Progenitor cell of endocrine pancreas (in vitro differentiated cells): ENCODE data around the gene TEDC1. TPM values are rescaled to one million over a fixed set of nuclear protein-coding genes. Genes with fewer than 3 reads are reported as not detected.
A peak's percentile ranks its signal among the peaks of the same experiment; 100 is the strongest.

Source experiments
- DNase-seq: peaks from one replicate; pipeline ENCODE4 v3.0.0; 2021; ENCODE audit warnings: low spot score; ENCODE audit not compliant: unreplicated experiment
- H3K27ac Mint-ChIP-seq: 2 replicates; pipeline ENCODE4 v1.8.0; 2021; ENCODE audit warnings: mild to moderate bottlenecking, moderate library complexity, mixed read lengths
- H3K27me3 Mint-ChIP-seq: 2 replicates; pipeline ENCODE4 v1.8.0; 2021; ENCODE audit warnings: mixed read lengths
- H3K36me3 Mint-ChIP-seq: 2 replicates; pipeline ENCODE4 v1.8.0; 2022; ENCODE audit warnings: mixed read lengths; ENCODE audit not compliant: insufficient read depth
- H3K4me1 Mint-ChIP-seq: 2 replicates; pipeline ENCODE4 v1.8.0; 2021; ENCODE audit warnings: low read depth, mixed read lengths
- H3K4me3 Mint-ChIP-seq: 2 replicates; pipeline ENCODE4 v1.8.0; 2021; ENCODE audit warnings: low read depth, mild to moderate bottlenecking, moderate library complexity, mixed read lengths
- H3K9me3 Mint-ChIP-seq: 2 replicates; pipeline ENCODE4 v1.8.0; 2021; ENCODE audit warnings: low read depth, mixed read lengths
- CTCF ChIP-seq: fragments of 200-600 bp; sonication (generic); IDR thresholded peaks from one replicate; pipeline ENCODE4 v1.5.0; 2021; ENCODE audit warnings: antibody characterized with exemption, mild to moderate bottlenecking; ENCODE audit not compliant: unreplicated experiment
- total RNA-seq: library from RNA; stranded (reverse); gene quantifications from 2 replicates; pipeline ENCODE4 v1.2.1, GENCODE V29; 2021

Gene TEDC1
- total RNA-seq, 1 donor from 2014 or later = 20.5 TPM

- H3K4me3 Mint-ChIP-seq = no peak overlapping the region
These were observed 18.5 kb upstream of the TEDC1 start for GRCh38 chr14:105472486-105472991.

GRCh38 chr14:105473033-105473676 is 17.9 kb upstream of the TEDC1 start:
- Mint-ChIP-seq H3K4me3 (peak overlapping the region; percentile 44), H3K27me3 (peaks cover 5% of the 10 kb centered on the region), H3K36me3 (peaks cover 1% of the 10 kb centered on the region), H3K4me1 (no peaks in the 10 kb centered on the region), H3K9me3 (no peaks in the 10 kb centered on the region), H3K27ac (no peak overlapping the region)
- no peak for DNase-seq
- no peak for TF ChIP-seq CTCF

More at GRCh38 chr14:105472486-105472991, 18.5 kb upstream of the TEDC1 start:
- peaks cover 5% of the 10 kb centered on the region for H3K27me3 Mint-ChIP-seq
- no peaks in the 10 kb centered on the region for H3K9me3 Mint-ChIP-seq
- no peaks in the 10 kb centered on the region for H3K4me1 Mint-ChIP-seq
- DNase-seq = no peak
- H3K27ac Mint-ChIP-seq = no peak overlapping the region
- TF ChIP-seq CTCF = no peak
- peaks cover 1% of the 10 kb centered on the region for H3K36me3 Mint-ChIP-seq

GRCh38 chr14:105473677-105474482 is 17.2 kb upstream of the TEDC1 start:
- Mint-ChIP-seq H3K27me3 (peaks cover 5% of the 10 kb centered on the region), H3K27ac (no peak overlapping the region), H3K9me3 (no peaks in the 10 kb centered on the region), H3K4me3 (peak overlapping the region; percentile 60), H3K36me3 (peaks cover 1% of the 10 kb centered on the region), H3K4me1 (no peaks in the 10 kb centered on the region)
- DNase-seq = peak; percentile 95
- TF ChIP-seq CTCF = no peak

GRCh38 chr14:105474483-105475268 is 16.4 kb upstream of the TEDC1 start, which contains the start of gene CRIP2:
Gene CRIP2 (plus strand): TSS chr14:105474821. CDS start chr14:105474863, 42 bp downstream.
- peak; percentile 53 for DNase-seq
- H3K27me3 Mint-ChIP-seq = peaks cover 11% of the 10 kb centered on the region
- peak within 1 kb of the TSS; percentile 64 for H3K4me3 Mint-ChIP-seq
- no peak for TF ChIP-seq CTCF
- peaks cover 1% of the 10 kb centered on the region for H3K36me3 Mint-ChIP-seq
- no peaks in the 10 kb centered on the region for H3K9me3 Mint-ChIP-seq
- no peaks in the 10 kb centered on the region for H3K4me1 Mint-ChIP-seq
- H3K27ac Mint-ChIP-seq = no peak within 1 kb of the TSS
